Measurements from ENCODE around the gene MSTO1.
"Not testable (repeated sequence)": the region's sequence is repeated elsewhere in the genome, so short reads cannot be mapped to it uniquely, and the experiment has no call there.

Gene MSTO1

GRCh38 chr1:155609515-155610256 lies at the start of gene MSTO1:
TSS of gene MSTO1 (plus strand) at chr1:155610218. CDS start at chr1:155610249, 31 bp downstream.
- Mint-ChIP-seq H3K4me3 (peak within 1 kb of the TSS; percentile 89), H3K36me3 (peaks cover 13% of the 10 kb centered on the region), H3K9me3 (no peaks in the 10 kb centered on the region), H3K27ac (peak within 1 kb of the TSS; percentile 95), H3K4me1 (peaks cover 16% of the 10 kb centered on the region)
- DNase-seq (ENCODE audit: low spot score in 2 of 2) (peak; percentile 84 to 97), ATAC-seq (peak; percentile 97)

DNA sequence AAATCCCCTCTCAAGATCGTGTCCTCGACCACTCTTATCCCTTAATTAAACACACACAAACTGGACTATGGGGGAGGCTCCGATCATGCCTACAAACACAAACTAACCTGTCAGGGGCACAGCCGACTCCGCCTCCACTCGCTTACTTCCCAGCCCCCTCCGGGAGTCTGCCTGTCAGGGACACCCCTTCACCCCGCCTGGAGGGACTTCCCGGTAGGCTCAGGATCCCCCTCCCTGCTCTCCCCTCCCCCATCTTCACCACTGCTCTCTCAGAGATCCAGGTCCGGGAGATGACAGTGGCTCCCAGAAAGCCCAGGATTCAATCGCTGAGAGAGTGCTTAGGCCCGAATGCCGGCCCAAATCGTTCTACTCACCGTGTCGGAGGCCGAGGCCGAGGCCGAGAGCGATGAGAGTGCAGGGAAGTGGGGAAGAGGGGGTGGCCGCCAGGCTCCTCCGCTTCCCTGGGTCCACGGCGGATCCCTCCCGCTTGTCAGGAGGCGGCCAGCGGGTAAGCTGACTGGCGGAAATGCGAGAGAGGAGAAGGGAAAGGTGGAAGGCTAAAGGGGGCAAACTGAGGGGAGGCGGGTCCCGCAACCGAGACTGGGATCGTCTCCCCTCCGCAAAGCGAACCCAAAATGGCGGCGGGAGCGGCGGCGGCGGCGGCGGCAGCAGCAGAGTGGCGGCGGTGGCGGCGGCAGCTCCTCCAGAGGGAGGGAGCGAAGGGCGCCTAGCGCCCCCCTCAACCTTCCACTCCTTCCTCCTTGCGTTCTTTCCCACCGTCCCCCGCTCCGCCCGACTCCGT lies 48.0 kb upstream of the MSTO1 start:
- not testable (repeated sequence) for H3K9me3 Mint-ChIP-seq
- peaks cover 59% of the 10 kb centered on the region for H3K36me3 Mint-ChIP-seq
- DNase-seq (ENCODE audit: low spot score in 2 of 2) (peak; percentile 49 to 80), ATAC-seq (peak; percentile 53)
- peak overlapping the region; percentile 97 for H3K4me3 Mint-ChIP-seq
- H3K4me1 Mint-ChIP-seq: peaks cover 30% of the 10 kb centered on the region
- peak overlapping the region; percentile 97 for H3K27ac Mint-ChIP-seq

DNA sequence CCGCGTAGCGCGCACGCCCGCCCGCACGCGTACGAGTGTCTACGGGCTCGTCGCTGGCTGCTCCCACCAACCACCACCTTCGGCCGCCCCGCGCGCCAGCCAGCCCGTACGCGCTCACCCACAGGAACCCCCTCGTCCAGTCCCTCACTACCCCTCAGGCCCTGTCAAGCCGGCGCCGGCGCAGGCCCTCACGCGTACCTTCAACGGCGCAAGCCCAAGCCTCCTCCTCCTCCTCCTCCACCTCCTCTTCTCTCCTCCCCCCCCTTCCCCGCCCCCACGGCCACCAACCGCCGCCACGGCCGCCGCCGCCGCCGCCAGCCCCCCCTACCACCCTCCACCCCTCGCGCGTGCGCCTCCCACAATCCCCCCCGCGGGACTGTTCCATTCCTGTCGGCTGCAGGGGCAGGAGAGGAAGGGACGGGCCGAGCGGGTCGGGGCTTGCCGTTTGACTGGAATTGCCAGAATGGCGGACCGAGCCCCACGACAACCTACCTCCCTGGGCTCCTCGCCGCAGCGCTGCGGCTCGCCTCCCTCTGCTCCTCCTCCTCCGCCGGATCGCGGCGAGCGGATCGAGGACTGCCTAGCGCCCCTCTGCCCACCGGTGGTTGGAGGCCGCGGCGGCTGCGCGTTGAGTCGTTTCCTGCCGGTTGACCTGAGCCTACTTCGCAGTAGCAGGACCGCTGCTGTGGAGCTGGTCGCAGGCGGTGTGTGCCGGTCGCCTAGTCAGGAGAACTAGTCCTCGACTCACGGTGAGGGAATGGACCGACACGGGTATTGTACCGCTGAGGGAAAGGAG lies 47.2 kb upstream of the MSTO1 start, which contains the start of gene ASH1L:
Gene ASH1L (minus strand): TSS at position 223 of the 796 bp plus-strand sequence. CDS start 41,284 bp downstream, outside the sequence.
- Mint-ChIP-seq H3K4me3 (peak within 1 kb of the TSS; percentile 97), H3K36me3 (peaks cover 60% of the 10 kb centered on the region), H3K4me1 (peaks cover 30% of the 10 kb centered on the region), H3K9me3 (no peaks in the 10 kb centered on the region), H3K27ac (peak within 1 kb of the TSS; percentile 97)
- peak; percentile 87 to 97 for DNase-seq (ENCODE audit: low spot score in 2 of 2)
- ATAC-seq: peak; percentile 88

GRCh38 chr1:155563377-155564022 lies 46.5 kb upstream of the MSTO1 start:
- peaks cover 27% of the 10 kb centered on the region for H3K4me1 Mint-ChIP-seq
- not testable (repeated sequence) for H3K9me3 Mint-ChIP-seq; DNase-seq (ENCODE audit: low spot score in 2 of 2)
- peak overlapping the region; percentile 97 for H3K4me3 Mint-ChIP-seq
- peaks cover 63% of the 10 kb centered on the region for H3K36me3 Mint-ChIP-seq
- ATAC-seq: peak; percentile 27
- peak overlapping the region; percentile 97 for H3K27ac Mint-ChIP-seq

DNA sequence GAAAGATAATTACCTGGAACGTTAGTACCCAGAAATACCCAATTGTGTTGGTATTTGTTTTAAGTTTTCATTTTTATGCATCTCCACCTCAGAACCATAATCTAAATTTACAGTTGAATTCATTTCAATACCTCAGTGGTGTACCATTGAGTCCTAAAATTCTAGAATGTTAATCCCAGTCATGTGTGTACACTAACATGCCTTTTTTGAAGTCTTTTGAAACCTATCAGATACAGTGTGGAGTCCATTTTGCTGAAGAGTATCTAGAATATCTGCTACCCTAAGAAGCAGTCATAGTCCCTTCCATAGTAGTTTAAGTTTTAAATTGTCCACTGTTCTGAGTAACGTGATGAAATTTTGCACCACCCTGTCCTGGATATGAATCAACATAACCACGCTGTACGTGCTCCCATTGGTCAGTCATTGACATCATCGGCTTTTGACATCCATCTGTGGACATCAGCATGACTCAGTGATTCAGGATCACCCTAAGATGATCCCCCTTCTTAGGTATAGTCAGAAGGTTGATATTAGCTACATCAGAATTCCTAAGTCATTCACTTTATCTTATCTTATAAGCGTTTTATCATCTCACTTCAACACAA lies 39.9 kb upstream of the MSTO1 start:
- H3K4me1 Mint-ChIP-seq: peaks cover 12% of the 10 kb centered on the region
- peaks cover 66% of the 10 kb centered on the region for H3K36me3 Mint-ChIP-seq
- no peak for DNase-seq (ENCODE audit: low spot score in 2 of 2)
- H3K27ac Mint-ChIP-seq: peak overlapping the region; percentile 50
- H3K9me3 Mint-ChIP-seq: no peaks in the 10 kb centered on the region
- H3K4me3 Mint-ChIP-seq: no peak overlapping the region
- ATAC-seq: peak; percentile 79

GRCh38 chr1:155570593-155570990 lies 39.4 kb upstream of the MSTO1 start:
- no peak for DNase-seq (ENCODE audit: low spot score in 2 of 2)
- Mint-ChIP-seq H3K27ac (no peak overlapping the region), H3K36me3 (peaks cover 63% of the 10 kb centered on the region), H3K4me1 (peaks cover 12% of the 10 kb centered on the region), H3K4me3 (no peak overlapping the region), H3K9me3 (no peaks in the 10 kb centered on the region)
- ATAC-seq: no peak

DNA sequence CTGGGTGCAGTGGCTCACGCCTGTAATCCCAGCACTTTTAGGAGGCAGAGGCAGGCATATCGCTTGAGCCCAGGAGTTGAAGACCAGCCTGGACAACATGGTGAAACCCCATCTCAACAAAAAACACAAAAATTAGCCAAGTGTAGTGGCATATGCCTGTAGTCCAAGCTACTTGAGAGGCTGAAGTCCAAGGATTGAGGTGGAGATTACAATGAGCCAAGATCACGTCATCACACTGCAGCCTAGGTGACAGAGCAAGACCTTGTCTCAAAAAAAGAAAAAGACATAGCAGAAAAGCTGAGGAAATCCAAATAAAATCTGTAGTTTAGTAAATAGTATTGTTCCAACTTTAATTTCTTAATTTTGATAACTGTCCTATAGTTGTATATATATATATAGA lies 35.9 kb upstream of the MSTO1 start:
- H3K36me3 Mint-ChIP-seq: peaks cover 31% of the 10 kb centered on the region
- peaks cover 12% of the 10 kb centered on the region for H3K4me1 Mint-ChIP-seq
- H3K27ac Mint-ChIP-seq: no peak overlapping the region
- ATAC-seq (no peak), DNase-seq (ENCODE audit: low spot score in 2 of 2) (no peak)
- no peaks in the 10 kb centered on the region for H3K9me3 Mint-ChIP-seq
- H3K4me3 Mint-ChIP-seq: no peak overlapping the region

GRCh38 chr1:155575608-155576007 lies 34.4 kb upstream of the MSTO1 start:
- H3K4me3 Mint-ChIP-seq; H3K4me1 Mint-ChIP-seq; H3K27ac Mint-ChIP-seq; DNase-seq (ENCODE audit: low spot score in 2 of 2); H3K9me3 Mint-ChIP-seq; ATAC-seq: not testable (repeated sequence)
- H3K36me3 Mint-ChIP-seq: peaks cover 16% of the 10 kb centered on the region

DNA sequence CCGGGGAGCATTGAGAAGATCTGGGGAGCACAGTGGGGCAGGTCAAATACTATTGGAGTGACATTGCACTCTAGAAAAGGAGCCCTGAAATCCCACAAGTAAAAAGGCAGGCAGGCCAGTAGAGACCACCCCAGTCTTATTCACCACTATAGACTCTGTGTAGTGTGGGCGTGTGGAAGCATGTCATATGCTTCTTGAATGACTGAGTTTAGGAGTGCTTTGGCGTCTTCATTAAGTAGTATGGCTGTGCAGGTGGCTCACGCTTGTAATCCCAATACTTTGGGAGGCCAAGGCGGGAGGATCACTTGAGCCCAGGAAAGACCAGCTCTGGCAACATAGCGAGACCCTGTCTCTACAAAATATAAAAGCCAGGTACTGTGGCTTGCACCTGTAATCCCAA lies 26.2 kb upstream of the MSTO1 start:
- H3K4me1 Mint-ChIP-seq; H3K27ac Mint-ChIP-seq; H3K36me3 Mint-ChIP-seq; H3K9me3 Mint-ChIP-seq; H3K4me3 Mint-ChIP-seq; DNase-seq (ENCODE audit: low spot score in 2 of 2): not testable (repeated sequence)
- peak; percentile 56 for ATAC-seq

DNA sequence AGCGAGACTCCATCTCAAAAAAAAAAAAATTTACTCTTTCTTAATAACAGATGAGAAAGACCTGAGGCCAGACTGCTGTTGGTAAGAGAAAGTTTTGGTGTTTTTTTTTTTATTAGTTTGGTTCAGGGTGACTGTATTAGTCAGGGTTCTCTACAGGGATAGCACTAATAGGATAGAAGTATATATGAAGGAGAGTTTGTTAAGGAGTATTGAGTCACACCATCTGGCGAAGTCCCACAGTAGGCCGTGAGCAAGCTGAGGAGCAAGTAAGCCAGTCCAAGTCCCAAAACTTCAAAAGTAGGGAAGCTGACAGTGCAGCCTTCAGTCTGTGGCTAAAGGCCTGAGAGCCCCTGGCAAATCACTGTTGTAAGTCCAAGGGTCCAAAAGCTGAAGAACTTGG lies 20.7 kb upstream of the MSTO1 start:
- ATAC-seq; H3K27ac Mint-ChIP-seq; H3K36me3 Mint-ChIP-seq; H3K4me1 Mint-ChIP-seq; DNase-seq (ENCODE audit: low spot score in 2 of 2); H3K9me3 Mint-ChIP-seq; H3K4me3 Mint-ChIP-seq: not testable (repeated sequence)

DNA sequence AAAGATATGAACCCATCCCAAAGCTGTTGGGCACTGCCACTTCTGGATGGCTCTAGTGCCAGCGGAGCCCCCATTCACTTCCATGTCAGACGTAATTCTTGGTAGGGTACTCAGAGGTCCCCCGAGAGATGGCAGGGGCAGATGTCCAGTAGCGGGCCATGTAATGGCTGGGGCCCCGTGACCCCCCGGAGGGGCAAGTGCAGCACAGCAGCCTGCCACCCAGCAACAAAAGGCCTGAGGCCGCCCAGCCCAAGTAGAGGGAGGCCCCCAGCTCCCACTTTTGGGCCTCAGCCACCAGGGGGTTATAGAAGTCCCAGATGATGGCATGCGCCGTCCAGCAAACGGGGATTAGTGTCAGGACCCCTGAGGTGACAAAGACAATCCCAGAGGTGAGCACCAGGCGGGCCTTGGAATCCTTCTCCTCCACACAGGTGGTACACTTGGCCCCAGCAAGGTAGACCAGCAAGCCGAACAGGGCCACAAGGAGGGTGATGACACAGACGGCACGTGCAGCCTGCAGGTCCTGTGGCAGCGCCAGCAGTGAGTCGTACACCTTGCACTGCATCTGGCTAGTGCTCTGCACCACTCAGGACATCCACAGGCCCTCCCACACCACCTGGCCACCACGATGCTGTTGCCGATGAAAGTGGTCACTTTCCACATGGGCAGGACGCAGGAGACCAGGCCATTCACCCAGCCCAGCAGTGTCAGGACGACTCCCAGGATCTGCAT lies 19.3 kb upstream of the MSTO1 start:
- not testable (repeated sequence) for H3K4me3 Mint-ChIP-seq; H3K36me3 Mint-ChIP-seq; ATAC-seq; DNase-seq (ENCODE audit: low spot score in 2 of 2); H3K4me1 Mint-ChIP-seq; H3K27ac Mint-ChIP-seq; H3K9me3 Mint-ChIP-seq

- Mint-ChIP-seq H3K9me3 (no peaks in the 10 kb centered on the region), H3K4me1 (no peaks in the 10 kb centered on the region), H3K4me3 (no peak overlapping the region), H3K27ac (no peak overlapping the region), H3K36me3 (no peaks in the 10 kb centered on the region)
- ATAC-seq (peak; percentile 61), DNase-seq (ENCODE audit: low spot score in 2 of 2) (no peak)
Measured at GRCh38 chr1:155591770-155592169, 18.2 kb upstream of the MSTO1 start.

DNA sequence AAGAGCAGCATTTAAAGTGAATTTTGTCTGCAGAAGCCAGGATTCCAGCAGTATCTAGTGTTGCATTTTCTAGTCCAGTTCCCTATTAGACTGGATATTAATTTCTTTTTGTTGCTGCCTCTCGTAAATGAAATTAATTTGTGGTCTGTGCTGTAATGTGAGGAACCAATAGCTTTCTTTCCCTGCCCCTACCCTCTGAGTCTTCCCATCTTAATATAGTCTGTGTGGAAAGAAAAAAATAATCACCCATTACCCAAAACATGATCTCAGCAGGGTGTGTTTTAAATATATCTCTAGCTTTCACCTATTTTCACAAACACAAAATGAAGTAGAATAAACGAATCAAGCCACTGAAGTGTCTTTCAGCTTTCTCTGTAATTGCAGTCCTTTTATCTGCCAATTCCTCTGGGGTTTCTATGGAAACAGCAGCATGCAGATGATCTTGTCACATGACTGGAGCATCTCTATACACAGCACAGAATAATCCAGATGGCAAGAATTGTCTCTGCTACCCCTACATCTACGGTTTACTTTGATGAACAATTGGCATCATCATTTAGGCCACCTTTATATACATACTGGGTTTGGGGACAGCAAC lies 14.0 kb upstream of the MSTO1 start:
- ATAC-seq; H3K4me3 Mint-ChIP-seq; H3K27ac Mint-ChIP-seq; DNase-seq (ENCODE audit: low spot score in 2 of 2); H3K9me3 Mint-ChIP-seq; H3K4me1 Mint-ChIP-seq; H3K36me3 Mint-ChIP-seq: not testable (repeated sequence)

GRCh38 chr1:155596864-155597263 lies 13.2 kb upstream of the MSTO1 start:
- ATAC-seq: no peak
- no peak for DNase-seq (ENCODE audit: low spot score in 2 of 2)
- Mint-ChIP-seq H3K27ac (no peak overlapping the region), H3K4me3 (no peak overlapping the region), H3K36me3 (no peaks in the 10 kb centered on the region), H3K9me3 (no peaks in the 10 kb centered on the region), H3K4me1 (no peaks in the 10 kb centered on the region)
